HG03066 (cell line): ENCODE measurements around the gene KDM5B.

Source experiments
- ATAC-seq: cut with Tn5 transposase; IDR thresholded peaks from one replicate; pipeline ENCODE4 v1.9.1; 2021; ENCODE audit warnings: low read depth; ENCODE audit not compliant: unreplicated experiment

The KDM5B gene

GRCh38 chr1:202815120-202815519, 6.9 kb upstream of the KDM5B start:
- no peak for ATAC-seq

- no peak for ATAC-seq
These were observed 4.2 kb upstream of the KDM5B start for GRCh38 chr1:202812176-202813026.

GRCh38 chr1:202811296-202812175, 3.3 kb upstream of the KDM5B start:
- peak; percentile 20 for ATAC-seq

- peak; percentile 69 for ATAC-seq
These were observed 2.5 kb upstream of the KDM5B start, which contains the start of gene PCAT6 for GRCh38 chr1:202810615-202811295. Gene PCAT6, plus strand, starts transcription at chr1:202810954.

GRCh38 chr1:202810193-202810614, 2.0 kb upstream of the KDM5B start:
- no peak for ATAC-seq

- no peak for ATAC-seq
These were observed 1.5 kb upstream of the KDM5B start for GRCh38 chr1:202809597-202810159.

GRCh38 chr1:202807451-202807925, 733 bp downstream of the KDM5B start:
- ATAC-seq: no peak

- ATAC-seq: no peak
These were observed 1.3 kb downstream of the KDM5B start for GRCh38 chr1:202806845-202807450.

GRCh38 chr1:202805886-202806844, 2.1 kb downstream of the KDM5B start:
- no peak for ATAC-seq

GRCh38 chr1:202804126-202804525, 4.1 kb downstream of the KDM5B start:
- ATAC-seq: no peak

- no peak for ATAC-seq
These were observed 5.0 kb downstream of the KDM5B start for GRCh38 chr1:202802998-202803932.

- ATAC-seq: no peak
These were observed 6.2 kb downstream of the KDM5B start for GRCh38 chr1:202802034-202802433.

- no peak for ATAC-seq
These were observed 7.0 kb downstream of the KDM5B start for GRCh38 chr1:202801175-202801574.

- ATAC-seq: no peak
These were observed 7.5 kb downstream of the KDM5B start for GRCh38 chr1:202800742-202801141.

GRCh38 chr1:202798792-202799331, 9.4 kb downstream of the KDM5B start:
- ATAC-seq: no peak

- ATAC-seq: no peak
These were observed 10.0 kb downstream of the KDM5B start for GRCh38 chr1:202798260-202798659.

- no peak for ATAC-seq
These were observed 11.6 kb downstream of the KDM5B start for GRCh38 chr1:202796670-202797069.
